A549 (cell line): ENCODE results near the gene STN1.

Source experiments
- CHD2 ChIP-seq: fragments of 150-350 bp; IDR thresholded peaks from 2 replicates; pipeline ENCODE4 v1.6.1; 2014; ENCODE audit warnings: low read length; ENCODE audit not compliant: partially characterized antibody
- CTCF ChIP-seq: fragments of >200 bp; sonication (Bioruptor Twin); formaldehyde crosslinking; IDR thresholded peaks from 3 replicates; pipeline ENCODE4 v1.5.1; 2016
- HDAC2 ChIP-seq: fragments of 200-600 bp; sonication (generic); IDR thresholded peaks from 2 replicates; pipeline ENCODE4 v1.6.1; 2016
- JUN ChIP-seq, 2 experiments: fragments of >200 bp; sonication (Bioruptor Twin); formaldehyde crosslinking; IDR thresholded peaks; 2 replicates in 1 of 2; 3 replicates in 1 of 2; pipeline ENCODE4 v1.6.1; 2016 to 2017
- JUNB ChIP-seq: fragments of >200 bp; sonication (Bioruptor Twin); formaldehyde crosslinking; IDR thresholded peaks from 2 replicates; pipeline ENCODE4 v1.6.1; 2016
- PHF8 ChIP-seq: fragments of 200-600 bp; sonication (generic); IDR thresholded peaks from 2 replicates; pipeline ENCODE4 v1.6.1; 2016; ENCODE audit warnings: low read depth, mild to moderate bottlenecking, antibody characterized with exemption, moderate library complexity, borderline replicate concordance
- RCOR1 ChIP-seq: fragments of 150-350 bp; IDR thresholded peaks from 2 replicates; pipeline ENCODE4 v1.6.1; 2014; ENCODE audit warnings: antibody characterized with exemption, low read length, low read depth
- TF ChIP-seq, protein P1 (sequence below): IDR thresholded peaks from 2 replicates; pipeline ENCODE4 v1.6.1; 2012

DNA sequence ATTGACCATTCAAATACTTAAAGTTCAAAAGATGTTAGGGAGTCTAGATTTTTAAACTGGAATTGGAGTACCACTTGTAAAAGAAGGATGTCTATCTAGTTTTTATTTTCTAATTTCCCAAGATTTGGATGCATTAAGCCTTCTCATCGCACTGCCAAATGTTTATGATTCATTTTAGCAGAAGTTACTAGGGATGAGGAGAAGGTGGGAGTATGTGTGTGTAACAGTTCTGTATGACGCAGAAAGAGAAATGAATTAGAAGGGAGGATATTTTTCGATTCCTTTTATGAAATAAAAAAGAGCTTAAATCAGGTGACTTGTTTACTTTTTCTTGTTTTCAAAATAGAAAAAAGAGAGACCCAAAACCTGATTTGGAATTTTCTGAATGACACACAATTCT lies 42.1 kb upstream of the STN1 start:
- no peak for TF ChIP-seq JUN (IDR thresholded peaks at IDR 0.05)
- no peak for TF ChIP-seq CTCF
- TF ChIP-seq CHD2: no peak
- no peak for TF ChIP-seq RCOR1
- no peak for TF ChIP-seq JUNB
- no peak for TF ChIP-seq HDAC2
- TF ChIP-seq, protein P1, sequence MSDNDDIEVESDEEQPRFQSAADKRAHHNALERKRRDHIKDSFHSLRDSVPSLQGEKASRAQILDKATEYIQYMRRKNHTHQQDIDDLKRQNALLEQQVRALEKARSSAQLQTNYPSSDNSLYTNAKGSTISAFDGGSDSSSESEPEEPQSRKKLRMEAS: no peak
- no peak for TF ChIP-seq PHF8
